22Rv1 (cell line): Measurements from ENCODE around the gene CAMTA1.

Source experiments
- ZFX ChIP-seq: fragments of 450-650 bp; IDR thresholded peaks from 2 replicates; pipeline ENCODE4 v1.6.1; 2017; ENCODE audit warnings: antibody characterized with exemption, borderline replicate concordance
- TF ChIP-seq, protein P1 (sequence below): fragments of 450-650 bp; IDR thresholded peaks from 2 replicates; pipeline ENCODE4 v1.5.1; 2017; ENCODE audit warnings: mild to moderate bottlenecking

DNA sequence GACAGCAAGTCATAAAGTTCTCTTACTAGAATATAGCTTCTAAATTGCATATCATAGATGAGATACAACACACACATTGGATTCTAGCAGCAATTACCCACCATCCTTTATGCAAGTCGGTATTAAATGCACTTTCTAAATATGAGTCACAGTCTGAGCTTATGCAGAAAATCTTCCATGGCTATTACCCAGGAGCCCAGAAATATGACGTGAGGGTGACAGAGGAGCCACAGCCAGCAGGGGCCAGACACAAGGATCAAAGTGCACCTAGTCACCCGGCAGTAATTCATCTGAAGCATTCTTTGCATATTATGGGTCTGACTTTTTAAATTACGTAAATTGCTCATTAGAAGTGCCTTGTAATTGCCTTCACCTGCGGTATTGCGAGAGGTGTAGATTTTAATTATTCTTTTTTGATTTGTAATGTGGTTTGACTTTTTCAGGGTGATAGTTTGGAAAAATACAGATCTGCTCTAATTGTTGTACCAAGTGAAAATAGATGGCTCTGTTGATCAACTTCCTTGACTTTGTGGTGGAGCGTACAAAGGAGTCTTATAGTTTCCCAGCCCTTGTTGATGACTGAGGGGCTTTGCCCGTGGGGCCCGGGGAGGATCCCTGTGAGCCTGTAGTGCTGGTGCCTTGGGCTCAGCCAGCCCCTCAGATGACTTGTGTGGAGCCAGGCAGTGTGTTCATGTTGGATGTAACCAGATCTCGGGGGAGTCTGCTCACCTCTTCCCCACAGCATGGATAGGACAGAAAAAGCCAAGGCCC, 515.8 kb downstream of the CAMTA1 start:
- TF ChIP-seq, protein P1, sequence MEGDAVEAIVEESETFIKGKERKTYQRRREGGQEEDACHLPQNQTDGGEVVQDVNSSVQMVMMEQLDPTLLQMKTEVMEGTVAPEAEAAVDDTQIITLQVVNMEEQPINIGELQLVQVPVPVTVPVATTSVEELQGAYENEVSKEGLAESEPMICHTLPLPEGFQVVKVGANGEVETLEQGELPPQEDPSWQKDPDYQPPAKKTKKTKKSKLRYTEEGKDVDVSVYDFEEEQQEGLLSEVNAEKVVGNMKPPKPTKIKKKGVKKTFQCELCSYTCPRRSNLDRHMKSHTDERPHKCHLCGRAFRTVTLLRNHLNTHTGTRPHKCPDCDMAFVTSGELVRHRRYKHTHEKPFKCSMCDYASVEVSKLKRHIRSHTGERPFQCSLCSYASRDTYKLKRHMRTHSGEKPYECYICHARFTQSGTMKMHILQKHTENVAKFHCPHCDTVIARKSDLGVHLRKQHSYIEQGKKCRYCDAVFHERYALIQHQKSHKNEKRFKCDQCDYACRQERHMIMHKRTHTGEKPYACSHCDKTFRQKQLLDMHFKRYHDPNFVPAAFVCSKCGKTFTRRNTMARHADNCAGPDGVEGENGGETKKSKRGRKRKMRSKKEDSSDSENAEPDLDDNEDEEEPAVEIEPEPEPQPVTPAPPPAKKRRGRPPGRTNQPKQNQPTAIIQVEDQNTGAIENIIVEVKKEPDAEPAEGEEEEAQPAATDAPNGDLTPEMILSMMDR: no peak
- no peak for TF ChIP-seq ZFX
